Lung (tissue), 12 donors: ENCODE results near the gene LMAN2. TPM values are rescaled to one million over a fixed set of nuclear protein-coding genes. Genes with fewer than 3 reads are reported as not detected.

Experiments
- ATAC-seq: fragments of 200-7000 bp; cut with Tn5 transposase; one replicate; pipeline ENCODE4 v1.9.1; 2020; ENCODE audit warnings: moderate number of reproducible peaks; ENCODE audit not compliant: insufficient read depth, low FRiP score
- DNase-seq, 3 donors: peaks; one replicate each; pipeline ENCODE4 v3.0.0-alpha.2; 2013 to 2017
- H3K27ac ChIP-seq, 2 donors: one replicate each; pipeline ENCODE4 v1.5.1; 2013; ENCODE audit warnings: mild to moderate bottlenecking in 2 of 2, moderate library complexity in 2 of 2, control low read depth in 1 of 2, inconsistent platforms in 1 of 2, low read depth in 1 of 2, low read length in 1 of 2
- H3K27me3 ChIP-seq, 3 donors: one replicate each; pipeline ENCODE4 v1.5.1; 2013; ENCODE audit warnings: low read length in 2 of 3; ENCODE audit not compliant: control insufficient read depth in 3 of 3, insufficient read depth in 3 of 3
- H3K36me3 ChIP-seq, 4 donors: one replicate each; pipeline ENCODE4 v1.5.1; 2013; ENCODE audit warnings: low read length in 4 of 4, mild to moderate bottlenecking in 1 of 4, moderate library complexity in 1 of 4; ENCODE audit not compliant: control insufficient read depth in 4 of 4, insufficient read depth in 4 of 4
- H3K4me1 ChIP-seq, 5 donors: one replicate each; pipeline ENCODE4 v1.5.1; 2013; ENCODE audit warnings: low read length in 5 of 5, mild to moderate bottlenecking in 2 of 5, moderate library complexity in 1 of 5; ENCODE audit not compliant: control insufficient read depth in 5 of 5, insufficient read depth in 5 of 5
- H3K4me3 ChIP-seq: one replicate; pipeline ENCODE4 v1.5.1; 2013; ENCODE audit warnings: mild to moderate bottlenecking, control low read depth, moderate library complexity
- H3K9ac ChIP-seq, 2 donors: one replicate each; pipeline ENCODE4 v1.5.1; 2013; ENCODE audit warnings: low read length in 2 of 2, control low read depth in 1 of 2; ENCODE audit not compliant: insufficient read depth in 1 of 2
- H3K9me3 ChIP-seq, 4 donors: one replicate each; pipeline ENCODE4 v1.5.1; 2013; ENCODE audit warnings: low read length in 3 of 4, mild to moderate bottlenecking in 1 of 4, moderate library complexity in 1 of 4; ENCODE audit not compliant: control insufficient read depth in 4 of 4, insufficient read depth in 3 of 4
- WGBS, 2 donors: extraction: QIAGEN DNeasy Blood & Tissue Kit; methylation state at CpG; one replicate each; pipeline ENCODE4 v1.1.7; 2013; 5-methylcytosine and 5-hydroxymethylcytosine counted together
- polyA plus RNA-seq, 2 donors: library from polyadenylated mRNA; stranded (reverse); fragments of 200-250 nt; gene quantifications; one replicate each; pipeline ENCODE4 v1.2.1, GENCODE V29; 2013
- total RNA-seq, 2 donors: library from RNA; depleted of rRNA in 1 of 2; stranded (reverse); fragments of >200 nt in 1 of 2; gene quantifications; one replicate each; pipeline ENCODE4 v1.2.1, GENCODE V29; 2014 to 2021
- TF ChIP-seq, protein P1 (sequence below): IDR thresholded peaks from 2 replicates; pipeline ENCODE4 v1.5.1; 2012; ENCODE audit warnings: mild to moderate bottlenecking; ENCODE audit errors: control extremely low read depth, extremely low read depth
- donor health status: control.
- donor health status: control.
- donor health status: Bipolar disorder and iron deficiency.
- donor health status: healthy.
- donor health status: DM: yes; HTN: yes; CAD: no.

The LMAN2 gene
- total and polyA plus RNA-seq, 4 donors, result 101 to 316 (median 181) TPM

GRCh38 chr5:177328545-177329231, 22.8 kb downstream of the LMAN2 start:
- Histone ChIP-seq H3K27me3 (no peaks in the 10 kb centered on the region), H3K4me1 (peaks cover 0 to 2% (median 0%) of the 10 kb centered on the region in 5 donors), H3K9ac (no peak overlapping the region), H3K9me3 (peaks cover 0 to 2% (median 0%) of the 10 kb centered on the region in 4 donors), H3K4me3 (no peak overlapping the region), H3K27ac (no peak overlapping the region), H3K36me3 (peaks cover 4 to 41% (median 7%) of the 10 kb centered on the region in 4 donors)
- WGBS, 2 donors, result 95 to 96% methylated on average over 19 of the region's 19 CpGs
- DNase-seq, result no peak
- TF ChIP-seq, protein P1, sequence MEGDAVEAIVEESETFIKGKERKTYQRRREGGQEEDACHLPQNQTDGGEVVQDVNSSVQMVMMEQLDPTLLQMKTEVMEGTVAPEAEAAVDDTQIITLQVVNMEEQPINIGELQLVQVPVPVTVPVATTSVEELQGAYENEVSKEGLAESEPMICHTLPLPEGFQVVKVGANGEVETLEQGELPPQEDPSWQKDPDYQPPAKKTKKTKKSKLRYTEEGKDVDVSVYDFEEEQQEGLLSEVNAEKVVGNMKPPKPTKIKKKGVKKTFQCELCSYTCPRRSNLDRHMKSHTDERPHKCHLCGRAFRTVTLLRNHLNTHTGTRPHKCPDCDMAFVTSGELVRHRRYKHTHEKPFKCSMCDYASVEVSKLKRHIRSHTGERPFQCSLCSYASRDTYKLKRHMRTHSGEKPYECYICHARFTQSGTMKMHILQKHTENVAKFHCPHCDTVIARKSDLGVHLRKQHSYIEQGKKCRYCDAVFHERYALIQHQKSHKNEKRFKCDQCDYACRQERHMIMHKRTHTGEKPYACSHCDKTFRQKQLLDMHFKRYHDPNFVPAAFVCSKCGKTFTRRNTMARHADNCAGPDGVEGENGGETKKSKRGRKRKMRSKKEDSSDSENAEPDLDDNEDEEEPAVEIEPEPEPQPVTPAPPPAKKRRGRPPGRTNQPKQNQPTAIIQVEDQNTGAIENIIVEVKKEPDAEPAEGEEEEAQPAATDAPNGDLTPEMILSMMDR, result no peak
- no peak for ATAC-seq

GRCh38 chr5:177327539-177328522, 23.6 kb downstream of the LMAN2 start:
- peaks cover 0 to 33% (median under 1%) of the 10 kb centered on the region in 4 donors for H3K36me3 ChIP-seq

GRCh38 chr5:177325868-177326381, 25.5 kb downstream of the LMAN2 start:
- Histone ChIP-seq H3K9ac (no peak overlapping the region), H3K36me3 (peaks cover 0 to 19% (median 0%) of the 10 kb centered on the region in 4 donors), H3K4me1 (peaks cover 0 to 2% (median 0%) of the 10 kb centered on the region in 5 donors), H3K4me3 (no peak overlapping the region), H3K9me3 (peaks cover 0 to 2% (median 0%) of the 10 kb centered on the region in 4 donors), H3K27me3 (no peaks in the 10 kb centered on the region), H3K27ac (no peak overlapping the region)
- WGBS, 2 donors, result 89 to 90% methylated on average over 1 of the region's 1 CpG
- TF ChIP-seq, protein P1, result no peak
- DNase-seq (no peak), ATAC-seq (no peak)

More at GRCh38 chr5:177327539-177328522, 23.6 kb downstream of the LMAN2 start:
- TF ChIP-seq, protein P1, result no peak
- peak overlapping the region; percentile 49 to 61 for H3K27ac ChIP-seq
- H3K27me3 ChIP-seq, result no peaks in the 10 kb centered on the region
- 74 to 79% methylated on average over 28 of the region's 28 CpGs for WGBS, 2 donors
- peaks cover 0 to 2% (median 0%) of the 10 kb centered on the region in 5 donors for H3K4me1 ChIP-seq
- DNase-seq, result peak in 2 of 3 donors; percentile 10 to 55
- ATAC-seq, result peak; percentile 41
- H3K9me3 ChIP-seq, result peaks cover 0 to 2% (median 0%) of the 10 kb centered on the region in 4 donors
- no peak overlapping the region for H3K4me3 ChIP-seq
- H3K9ac ChIP-seq, result no peak overlapping the region
